Stimulated activated CD8-positive, alpha-beta memory T cell treated with anti-CD3 and anti-CD28 coated beads, Interleukin-7, amount 100 ng/mL, for 1 hour (primary cell): ENCODE measurements around the gene OPTC.

Experiments
- DNase-seq, 2 donors: peaks; one replicate each; pipeline ENCODE4 v3.0.0-alpha.2; 2020; ENCODE audit warnings: low read depth in 2 of 2

The OPTC gene

DNA sequence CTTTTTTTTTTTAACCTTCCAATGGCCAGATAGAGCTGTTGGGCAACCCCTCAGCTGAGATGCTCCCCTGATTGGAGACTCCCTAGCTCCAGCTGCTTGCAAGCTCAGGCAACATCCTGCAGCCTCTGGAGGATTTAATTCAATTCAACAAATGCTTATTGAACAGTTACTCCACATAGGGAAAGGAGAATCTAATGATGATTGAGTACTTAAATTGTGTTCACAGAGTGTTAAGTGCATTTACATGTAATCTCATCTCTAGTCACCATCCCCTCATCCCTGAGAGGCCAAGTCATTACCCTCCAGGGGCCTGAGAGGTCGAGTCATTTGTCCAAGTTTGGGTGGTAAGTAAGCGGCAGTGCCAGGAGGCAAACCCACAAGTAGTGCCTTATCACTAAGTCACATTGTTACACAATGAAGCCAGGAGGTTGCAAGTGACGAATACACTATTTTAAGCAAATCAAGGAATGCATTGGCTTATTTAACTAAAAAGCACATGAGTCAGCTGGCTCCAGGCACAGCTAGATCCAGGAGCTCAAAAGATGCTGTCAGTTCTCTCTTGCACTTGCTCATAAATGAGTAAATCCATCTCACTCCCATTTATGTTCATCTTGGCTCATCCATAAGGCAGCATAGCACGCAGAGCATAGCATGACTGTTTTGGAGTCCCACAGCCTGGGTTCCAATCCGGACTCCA lies 64.3 kb downstream of the OPTC start:
- no peak for DNase-seq
